HUDEP-2 (cell line): ENCODE data around the gene ADGRD2.
A peak's percentile ranks its signal among the peaks of the same experiment; 100 is the strongest.

Experiments used
- DNase-seq, 76 experiments: peaks; one replicate each; lab custom pipeline; 2025; ENCODE audit not compliant: unreplicated experiment in 76 of 76; lab: John Stamatoyannopoulos, UW

ADGRD2 gene

GRCh38 chr9:124506931-124507879 is 57.0 kb downstream of the ADGRD2 start, which contains the start of gene NR5A1:
Gene NR5A1 (minus strand): TSS chr9:124507399. CDS start chr9:124503395, 4,004 bp downstream.
- DNase-seq = no peak

- DNase-seq = peak in 5 of 76 experiments; percentile 9 to 25 (median 18)
Measured at GRCh38 chr9:124507880-124508423, 57.7 kb downstream of the ADGRD2 start.

GRCh38 chr9:124510650-124511425 is 60.6 kb downstream of the ADGRD2 start:
- DNase-seq = no peak

- DNase-seq = peak in 18 of 76 experiments; percentile 9 to 48 (median 16)
Measured at GRCh38 chr9:124511426-124511840, 61.2 kb downstream of the ADGRD2 start.

GRCh38 chr9:124511891-124512805 is 61.9 kb downstream of the ADGRD2 start:
- peak in 73 of 76 experiments; percentile 18 to 91 (median 69) for DNase-seq

GRCh38 chr9:124512806-124513204 is 62.6 kb downstream of the ADGRD2 start:
- peak in 59 of 76 experiments; percentile 18 to 88 (median 52) for DNase-seq

GRCh38 chr9:124513376-124513994 is 63.2 kb downstream of the ADGRD2 start:
- DNase-seq = peak in 59 of 76 experiments; percentile 14 to 66 (median 39)

GRCh38 chr9:124514125-124514524 is 63.9 kb downstream of the ADGRD2 start:
- no peak for DNase-seq

- DNase-seq = no peak
Measured at GRCh38 chr9:124514874-124515273, 64.6 kb downstream of the ADGRD2 start.

GRCh38 chr9:124517600-124517999 is 67.3 kb downstream of the ADGRD2 start:
- DNase-seq = no peak

- DNase-seq = no peak
Measured at GRCh38 chr9:124518116-124518515, 67.9 kb downstream of the ADGRD2 start.

- no peak for DNase-seq
Measured at GRCh38 chr9:124520206-124520596, 70.0 kb downstream of the ADGRD2 start.

- no peak for DNase-seq
Measured at GRCh38 chr9:124521142-124521541, 70.9 kb downstream of the ADGRD2 start.

- DNase-seq = no peak
Measured at GRCh38 chr9:124522121-124523098, 72.2 kb downstream of the ADGRD2 start.

GRCh38 chr9:124526174-124526573 is 75.9 kb downstream of the ADGRD2 start:
- no peak for DNase-seq

- DNase-seq = no peak
Measured at GRCh38 chr9:124527781-124528180, 77.5 kb downstream of the ADGRD2 start.
